Measurements from ENCODE around the gene RCSD1. TPM values are rescaled to one million over a fixed set of nuclear protein-coding genes. Genes with fewer than 3 reads are reported as not detected.

The RCSD1 gene
- total RNA-seq, 1 donor = 1.3 TPM

DNA sequence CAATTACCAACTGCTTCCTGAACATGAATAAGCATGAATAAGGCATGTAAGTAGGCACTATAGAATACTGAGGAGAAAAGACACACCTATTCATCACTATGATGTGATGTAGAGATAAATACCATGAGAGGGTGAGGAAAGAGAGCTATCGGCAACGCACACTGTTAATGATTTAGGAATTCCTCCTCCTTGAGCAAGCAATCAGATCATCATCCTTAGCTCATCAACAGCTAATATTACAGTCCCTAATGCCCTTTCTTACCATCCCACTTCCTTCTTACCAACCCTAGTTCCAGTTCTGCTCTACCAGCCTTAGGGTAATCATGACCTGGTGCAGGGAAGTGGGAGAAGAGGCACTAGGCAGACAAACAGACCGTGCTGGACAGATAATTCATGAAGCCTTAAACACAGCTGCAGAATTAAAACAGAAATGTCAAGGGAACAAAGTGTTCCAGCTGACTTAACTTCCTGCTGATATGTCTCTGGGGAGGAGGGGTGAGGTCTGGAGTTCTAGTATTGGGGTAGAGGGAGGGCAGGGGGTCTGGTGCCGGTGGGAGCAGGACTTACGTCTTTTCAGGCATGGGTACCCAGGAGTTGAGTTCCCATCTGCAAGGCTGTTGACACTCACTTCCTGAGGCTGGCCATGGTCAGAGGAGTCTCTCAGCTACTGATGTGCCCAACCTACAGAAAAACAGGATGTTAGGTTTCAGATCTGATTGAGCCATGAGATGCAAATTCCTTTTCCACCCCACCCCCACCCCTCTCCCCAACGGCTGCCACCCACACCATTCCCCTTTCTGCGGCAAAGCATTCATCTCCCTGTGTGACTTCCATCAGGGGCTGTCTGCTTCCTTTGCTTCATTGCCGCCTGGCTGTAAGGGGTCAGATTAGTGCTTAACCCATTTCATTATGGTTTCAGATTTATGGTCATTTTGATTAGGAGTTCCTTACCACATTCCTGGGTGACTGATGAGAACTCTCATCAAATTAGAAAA lies 12.6 kb upstream of the RCSD1 start:
- no peak overlapping the region for H3K4me3 ChIP-seq (ENCODE audit: low read depth, low read length)
- peak; percentile 46 for DNase-seq (ENCODE audit: low read depth)
- no peak for TF ChIP-seq CTCF (IDR thresholded peaks at IDR 0.05; ENCODE audit: insufficient read depth, low read depth, low read length)

DNA sequence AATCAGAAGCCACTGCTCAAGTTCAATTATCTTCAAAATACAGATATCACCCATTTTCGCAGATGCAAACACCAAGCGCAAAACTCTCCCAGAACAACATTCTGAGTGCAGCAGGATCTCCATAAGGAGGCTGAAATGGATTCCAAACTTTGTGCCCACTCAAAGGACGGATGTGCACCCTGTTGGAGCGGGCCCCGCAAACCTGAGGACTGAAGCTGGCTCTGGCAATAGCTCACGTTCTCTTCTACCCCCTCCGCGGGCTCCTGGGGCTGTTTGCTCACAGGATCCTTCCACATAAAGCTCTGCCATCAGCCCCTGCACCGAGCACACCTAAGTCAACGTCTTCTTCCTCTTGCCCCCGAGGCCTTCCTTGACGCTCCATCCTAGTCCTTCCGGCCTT lies 11.7 kb upstream of the RCSD1 start:
- no peak overlapping the region for H3K4me3 ChIP-seq (ENCODE audit: low read depth, low read length)
- no peak for DNase-seq (ENCODE audit: low read depth)
- no peak for TF ChIP-seq CTCF (IDR thresholded peaks at IDR 0.05; ENCODE audit: insufficient read depth, low read depth, low read length)

DNA sequence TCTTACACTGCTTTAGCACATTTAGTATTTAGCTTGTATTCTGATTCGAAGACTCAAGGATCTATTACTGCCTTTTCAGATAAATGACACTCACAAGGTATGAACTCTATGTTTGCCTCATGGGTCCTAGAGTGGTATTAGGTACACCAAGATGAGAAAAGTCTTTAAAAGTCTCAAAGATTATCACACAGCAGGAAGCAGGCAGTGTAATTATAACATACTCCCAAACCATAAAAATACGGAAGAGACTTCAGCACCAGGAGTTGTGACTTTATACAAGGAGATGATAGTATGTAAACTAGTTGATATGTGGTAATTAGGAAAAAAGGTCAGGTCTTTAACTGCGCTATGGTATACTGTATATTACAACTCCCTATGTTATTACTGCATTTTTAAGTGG lies 11.2 kb upstream of the RCSD1 start:
- DNase-seq (ENCODE audit: low read depth) = no peak
- no peak for TF ChIP-seq CTCF (IDR thresholded peaks at IDR 0.05; ENCODE audit: insufficient read depth, low read depth, low read length)
- no peak overlapping the region for H3K4me3 ChIP-seq (ENCODE audit: low read depth, low read length)

DNA sequence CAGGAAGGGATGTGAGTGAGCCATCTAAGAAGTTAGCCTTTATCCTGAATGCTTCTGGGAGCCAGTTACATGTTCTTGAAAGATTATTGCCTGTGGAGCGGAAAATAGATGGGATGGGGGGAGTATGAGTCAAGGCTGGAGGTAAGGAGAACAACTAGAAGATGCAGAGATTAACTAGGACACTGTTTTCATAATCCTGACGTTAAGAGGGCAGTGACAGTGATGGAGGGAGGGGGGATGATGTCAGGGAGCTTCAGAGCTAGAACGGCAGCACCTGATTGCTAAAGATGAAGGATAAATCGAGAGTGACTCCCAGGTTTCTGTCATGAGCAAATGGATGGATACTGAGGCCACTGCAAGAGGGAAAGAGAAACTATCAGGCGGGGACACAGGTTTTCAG lies 10.0 kb upstream of the RCSD1 start:
- no peak for TF ChIP-seq CTCF (IDR thresholded peaks at IDR 0.05; ENCODE audit: insufficient read depth, low read depth, low read length)
- no peak for DNase-seq (ENCODE audit: low read depth)
- H3K4me3 ChIP-seq (ENCODE audit: low read depth, low read length) = no peak overlapping the region

DNA sequence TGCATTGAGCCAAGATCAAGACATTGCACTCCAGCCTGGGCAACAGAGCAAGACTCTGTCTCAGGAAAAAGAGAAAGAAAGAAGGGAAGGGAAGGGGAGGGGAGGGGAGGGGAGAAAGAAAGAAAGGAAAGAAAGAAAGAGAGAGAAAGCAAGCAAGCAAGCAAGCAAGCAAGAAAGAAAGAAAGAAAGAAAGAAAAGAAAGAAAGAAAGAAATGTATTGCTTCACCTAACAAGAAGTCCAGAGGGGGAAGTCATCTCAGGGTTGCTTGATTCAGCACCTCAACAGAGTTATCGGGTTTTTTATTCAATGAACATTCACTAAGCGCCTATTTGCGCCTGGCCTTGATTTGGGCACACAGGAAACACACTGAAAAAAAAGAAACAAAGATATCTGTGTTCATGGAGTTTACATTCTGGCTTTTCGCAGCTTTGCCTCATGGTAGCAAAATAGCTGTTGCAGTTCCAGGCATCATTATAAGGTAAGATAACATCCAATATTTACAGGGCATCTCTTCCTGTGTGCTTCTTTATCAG lies 8.2 kb upstream of the RCSD1 start:
- no peak overlapping the region for H3K4me3 ChIP-seq (ENCODE audit: low read depth, low read length)
- DNase-seq (ENCODE audit: low read depth) = no peak

GRCh38 chr1:167623951-167624350 lies 6.1 kb upstream of the RCSD1 start:
- no peak for DNase-seq (ENCODE audit: low read depth)

More for the DNA sequence above, 8.2 kb upstream of the RCSD1 start:
- TF ChIP-seq CTCF (IDR thresholded peaks at IDR 0.05; ENCODE audit: insufficient read depth, low read depth, low read length) = no peak

More at GRCh38 chr1:167623951-167624350, 6.1 kb upstream of the RCSD1 start:
- TF ChIP-seq CTCF (IDR thresholded peaks at IDR 0.05; ENCODE audit: insufficient read depth, low read depth, low read length) = no peak
- H3K4me3 ChIP-seq (ENCODE audit: low read depth, low read length) = no peak overlapping the region
